Putamen (tissue), 1 donor: ENCODE data around the gene VEGFD.

ENCODE experiments used
- DNase-seq: peaks from one replicate; pipeline ENCODE4 v3.0.0-alpha.2; 2016; ENCODE audit warnings: low spot score

Gene VEGFD, protein sequence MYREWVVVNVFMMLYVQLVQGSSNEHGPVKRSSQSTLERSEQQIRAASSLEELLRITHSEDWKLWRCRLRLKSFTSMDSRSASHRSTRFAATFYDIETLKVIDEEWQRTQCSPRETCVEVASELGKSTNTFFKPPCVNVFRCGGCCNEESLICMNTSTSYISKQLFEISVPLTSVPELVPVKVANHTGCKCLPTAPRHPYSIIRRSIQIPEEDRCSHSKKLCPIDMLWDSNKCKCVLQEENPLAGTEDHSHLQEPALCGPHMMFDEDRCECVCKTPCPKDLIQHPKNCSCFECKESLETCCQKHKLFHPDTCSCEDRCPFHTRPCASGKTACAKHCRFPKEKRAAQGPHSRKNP

DNA sequence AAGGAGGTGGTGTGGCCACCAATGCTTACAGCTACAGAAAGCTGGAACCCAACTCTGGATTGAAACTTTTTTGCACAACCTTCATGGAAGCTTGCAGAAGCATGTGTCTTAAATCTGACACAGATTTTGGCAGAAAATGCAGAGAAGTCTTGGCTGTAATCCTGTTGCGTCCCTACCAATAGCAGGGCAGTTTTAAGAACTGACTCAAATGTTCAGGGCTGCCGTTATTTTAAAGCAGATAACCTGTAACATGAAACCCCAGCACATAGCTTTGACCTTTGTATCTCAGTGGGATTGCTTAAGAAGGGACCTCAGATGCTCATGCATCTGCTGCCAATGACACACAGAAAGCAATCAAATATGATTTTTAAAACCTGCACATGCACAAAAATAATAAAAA is at the start of gene VEGFD:
TSS of gene VEGFD (minus strand) at position 110 of the 400 bp plus-strand sequence. CDS start 467 bp downstream, outside the sequence.
- no peak for DNase-seq

DNA sequence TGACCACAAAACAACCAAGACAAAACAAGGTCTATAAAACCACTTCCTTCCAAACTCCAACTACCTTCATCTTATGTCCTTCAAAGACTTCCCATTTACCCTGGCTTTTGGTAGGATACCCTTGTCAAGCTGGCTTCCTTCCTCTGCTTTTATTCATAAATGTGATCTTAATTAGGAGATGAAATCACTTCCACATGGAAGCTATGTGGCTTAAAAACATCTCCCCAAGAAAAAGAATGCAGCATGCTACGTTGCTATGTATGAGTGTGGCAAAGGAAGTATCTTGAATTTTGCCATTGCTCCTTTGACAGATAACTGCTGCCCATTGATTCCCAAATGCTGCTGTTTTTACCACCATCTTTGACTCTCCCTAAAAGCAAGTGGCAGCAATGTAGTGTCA is 46.4 kb upstream of the VEGFD start:
- DNase-seq, result no peak

DNA sequence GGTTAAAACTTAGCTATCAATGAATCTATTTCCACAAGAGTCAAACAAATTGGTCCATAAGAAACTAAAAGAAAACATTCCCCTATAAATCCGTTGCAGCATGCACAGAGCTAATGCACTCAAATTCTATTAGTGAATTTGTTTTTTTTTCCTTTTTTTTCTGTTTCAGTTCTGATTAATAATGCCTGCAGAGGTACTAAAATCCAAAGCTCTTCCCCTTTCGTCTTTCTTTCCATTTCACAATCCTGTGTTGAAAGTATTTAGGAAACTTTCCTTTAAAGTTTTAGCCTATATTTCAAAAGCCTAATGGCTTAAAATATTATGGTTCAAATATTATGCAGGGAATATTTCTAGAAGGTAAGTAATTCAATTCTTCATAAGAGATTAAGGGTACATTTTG is 45.9 kb upstream of the VEGFD start:
- no peak for DNase-seq

DNA sequence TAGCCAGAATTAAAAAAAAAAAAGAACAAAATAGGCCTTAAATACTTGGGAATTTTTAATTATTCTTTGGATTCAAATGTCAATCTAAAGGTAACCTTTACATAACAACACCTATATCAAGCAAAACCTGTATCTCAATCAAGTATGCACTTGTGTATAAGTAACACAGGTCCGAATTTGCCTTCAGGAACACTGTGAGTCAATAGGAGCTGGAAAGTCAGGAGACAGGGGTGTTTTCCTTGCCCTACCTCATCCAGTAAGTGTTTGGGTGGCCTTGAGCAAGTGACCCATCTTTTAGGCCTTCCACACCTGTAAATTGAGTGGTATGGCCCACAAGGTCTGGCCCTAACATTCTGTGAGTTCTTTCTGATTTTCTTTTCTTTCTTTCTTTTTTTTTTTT is 40.8 kb upstream of the VEGFD start:
- no peak for DNase-seq

DNA sequence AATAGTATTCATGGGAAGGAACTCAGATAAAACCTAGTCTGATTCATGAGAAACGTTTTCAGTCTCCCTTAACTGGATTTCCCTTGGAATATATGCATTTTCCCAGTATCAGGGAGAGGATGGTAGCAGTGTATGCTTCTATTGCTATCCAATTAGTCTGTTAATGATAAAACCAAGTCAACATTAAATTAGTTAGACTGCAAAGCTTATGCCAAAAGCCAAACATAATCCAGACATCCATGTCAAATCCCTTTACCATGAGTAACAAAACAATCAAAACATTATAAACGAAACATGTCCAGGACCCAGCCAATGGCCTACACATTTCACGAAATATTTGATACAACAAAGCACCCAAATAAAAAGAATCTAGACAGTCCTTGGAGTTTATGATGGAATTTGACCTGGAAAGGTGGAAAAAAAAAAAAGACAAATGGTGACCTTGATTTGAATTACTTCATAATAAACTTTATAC is 34.5 kb upstream of the VEGFD start:
- DNase-seq, result no peak

DNA sequence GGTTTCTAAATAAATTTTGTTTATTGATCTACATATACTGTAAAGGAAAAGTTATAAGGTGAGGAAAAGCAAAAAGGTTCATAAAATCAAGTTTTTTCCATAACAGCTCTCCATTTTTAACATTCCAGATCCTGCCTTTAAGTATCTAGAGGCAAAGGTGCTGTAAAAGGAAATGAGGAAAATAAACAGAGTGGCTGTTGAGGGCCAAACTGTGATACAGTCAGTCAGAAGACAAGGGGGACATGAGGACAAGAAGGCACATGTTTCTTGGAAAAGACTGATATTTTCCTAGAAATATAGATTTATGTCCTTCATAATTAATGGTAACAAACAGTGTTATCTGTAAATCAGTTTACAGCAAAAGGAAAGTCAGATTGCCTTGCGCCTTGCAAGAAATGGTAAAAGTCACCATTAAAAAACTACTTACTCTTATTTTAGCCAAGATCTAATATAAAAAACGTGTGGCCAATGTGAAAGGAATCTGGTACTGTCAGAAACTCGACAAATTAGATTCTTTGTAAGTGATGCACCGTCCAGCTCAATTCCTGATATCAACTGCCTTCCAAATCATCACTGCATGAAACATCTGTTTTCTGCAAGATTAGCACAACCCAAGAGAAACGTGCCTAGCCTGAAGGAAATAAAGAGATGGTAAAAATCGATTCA is 34.0 kb upstream of the VEGFD start:
- DNase-seq, result no peak

DNA sequence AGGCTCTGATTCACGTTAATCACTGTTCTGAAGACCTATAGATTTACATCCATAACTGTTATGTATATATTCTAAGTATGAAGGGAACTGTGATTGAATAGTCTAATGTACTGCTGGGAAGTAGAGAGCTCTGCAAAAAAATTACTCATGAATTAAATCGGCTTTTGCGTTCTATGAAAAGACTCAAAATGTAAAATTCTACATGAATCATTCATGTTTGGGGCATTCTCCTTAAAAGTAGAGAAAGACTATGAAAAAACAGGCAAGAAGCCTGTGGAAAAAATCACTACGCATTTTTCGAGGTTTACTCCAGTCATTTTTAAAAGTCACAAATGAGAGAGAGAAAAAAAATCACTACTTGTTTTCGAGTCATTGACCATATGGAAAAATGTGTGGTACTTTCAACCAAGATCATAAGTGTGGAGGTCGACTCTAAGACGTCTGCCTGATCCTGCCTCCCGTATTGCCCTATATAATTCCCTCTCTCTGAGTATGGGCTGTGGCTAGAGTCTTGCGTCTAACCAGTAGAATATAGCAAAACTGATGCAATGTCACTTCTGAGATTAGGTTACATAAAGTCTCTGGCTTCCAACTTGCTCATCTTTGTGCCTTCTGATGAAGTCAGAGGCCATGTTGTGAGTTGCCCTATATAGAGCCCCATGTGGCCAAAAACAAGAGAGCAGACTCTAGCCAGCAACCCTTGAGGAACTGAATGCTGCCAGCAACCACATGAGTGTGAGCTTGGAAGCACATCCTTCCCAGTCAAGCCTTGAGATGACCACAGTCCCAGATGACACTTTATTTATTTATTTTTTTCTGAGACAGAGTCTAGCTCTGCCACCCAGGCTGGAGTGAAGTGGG is 32.1 kb upstream of the VEGFD start:
- no peak for DNase-seq

DNA sequence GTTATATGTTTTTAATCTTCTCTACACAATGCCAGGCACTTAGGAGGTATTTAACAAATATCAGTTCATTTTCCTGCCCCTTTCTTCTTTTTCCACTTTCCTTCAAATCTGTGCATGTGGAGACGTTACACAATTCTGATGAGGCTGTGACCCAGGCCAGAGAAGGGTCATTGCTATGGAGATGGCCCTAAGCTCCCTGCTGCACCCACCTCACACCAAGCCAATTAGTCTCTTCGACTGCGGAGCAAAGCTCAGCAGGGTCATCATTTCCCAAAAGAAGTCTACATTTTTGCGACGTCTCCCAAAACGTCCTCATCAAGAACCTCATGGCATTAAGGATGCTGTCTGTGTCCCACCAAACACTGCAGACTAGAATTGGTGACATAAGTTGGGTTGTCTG is 28.9 kb upstream of the VEGFD start:
- DNase-seq, result no peak

DNA sequence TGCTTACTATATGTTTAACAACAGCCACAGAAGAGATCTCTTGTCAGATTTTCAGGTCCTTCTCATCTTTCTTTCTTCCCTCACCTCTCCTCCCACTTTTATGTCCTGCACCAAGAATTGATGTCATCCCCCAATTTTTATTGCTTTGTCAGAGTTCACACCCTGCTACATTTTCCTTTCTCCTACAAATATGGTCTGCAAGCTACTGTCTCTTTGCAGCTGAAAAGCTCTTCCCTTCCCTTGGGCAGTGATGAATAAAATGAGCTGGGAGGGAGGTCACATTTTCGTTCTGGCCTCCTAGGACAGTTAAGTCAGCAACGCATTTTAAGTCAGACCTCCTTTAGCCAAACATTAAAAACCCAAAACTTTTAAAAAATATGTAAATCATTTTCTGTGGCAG is 26.7 kb upstream of the VEGFD start:
- DNase-seq, result no peak

DNA sequence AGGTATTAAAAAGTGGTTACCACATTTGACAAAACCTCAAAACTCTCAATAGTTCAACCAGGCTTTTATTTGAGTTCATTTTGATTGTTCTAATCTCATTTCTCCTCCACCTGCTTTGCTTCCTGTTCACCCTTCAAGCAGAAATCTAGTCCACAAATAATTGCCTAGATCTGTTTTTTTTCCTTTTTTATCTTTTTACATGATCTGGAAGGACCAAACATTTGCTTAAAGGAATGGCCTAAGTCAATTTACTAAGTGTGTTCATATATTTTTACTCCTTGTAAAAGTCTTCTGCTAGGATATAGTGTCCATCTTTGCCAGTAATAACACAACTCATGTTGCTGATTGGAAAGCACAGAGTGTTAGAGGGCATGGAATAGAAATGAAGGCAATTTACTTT is 26.2 kb upstream of the VEGFD start:
- no peak for DNase-seq

DNA sequence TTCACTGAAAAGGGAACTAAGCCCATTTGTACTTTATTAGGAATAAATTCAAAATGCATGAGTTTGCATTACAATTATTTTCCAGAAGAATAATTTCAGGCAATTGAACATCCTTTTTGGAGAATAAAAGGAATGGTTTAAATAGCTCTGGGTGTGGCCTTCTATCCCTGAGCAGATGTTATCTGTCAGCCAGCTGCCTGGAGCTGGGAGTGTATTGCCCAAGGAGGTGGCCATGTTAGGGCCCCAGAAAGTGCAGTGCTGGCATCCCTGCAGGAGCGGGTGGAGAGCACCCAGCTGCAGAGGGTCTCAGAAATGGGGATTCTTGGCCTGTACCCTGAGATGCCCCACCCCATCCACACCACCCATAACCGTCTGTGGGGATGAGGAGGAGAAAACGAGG is 21.6 kb upstream of the VEGFD start:
- no peak for DNase-seq

DNA sequence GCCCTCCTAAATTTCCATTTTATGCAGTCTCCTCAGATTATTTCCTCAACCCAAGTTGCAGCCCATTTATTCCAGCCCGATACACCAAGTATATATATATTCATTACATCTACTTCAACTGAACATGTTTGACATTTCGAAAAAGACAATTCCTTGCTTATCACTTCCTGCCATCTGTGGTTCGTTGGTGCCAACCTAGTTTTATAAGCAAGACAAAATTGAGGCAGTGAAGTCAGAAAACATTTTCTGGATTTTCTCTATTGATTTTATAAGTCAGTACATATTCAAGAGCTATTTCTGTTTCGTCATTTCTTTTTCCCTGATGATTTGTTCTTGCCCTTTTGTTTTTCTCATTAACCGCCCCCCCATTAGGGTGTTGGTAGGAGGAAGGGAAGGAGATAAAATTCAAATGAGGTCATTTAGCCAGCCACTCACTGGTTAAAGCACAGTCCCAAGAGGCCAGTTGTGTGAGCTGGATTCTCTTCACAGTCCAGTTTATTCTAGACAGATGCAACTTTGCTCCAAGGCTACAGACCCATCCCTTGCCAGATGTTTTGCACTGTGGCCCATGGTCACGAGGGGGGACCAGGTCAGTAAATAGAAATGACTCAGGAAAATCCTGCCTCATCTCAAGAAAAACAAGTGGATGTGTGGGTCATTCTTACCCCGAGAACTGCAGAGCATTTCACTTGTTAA is 20.3 kb upstream of the VEGFD start:
- DNase-seq, result peak; percentile 8

DNA sequence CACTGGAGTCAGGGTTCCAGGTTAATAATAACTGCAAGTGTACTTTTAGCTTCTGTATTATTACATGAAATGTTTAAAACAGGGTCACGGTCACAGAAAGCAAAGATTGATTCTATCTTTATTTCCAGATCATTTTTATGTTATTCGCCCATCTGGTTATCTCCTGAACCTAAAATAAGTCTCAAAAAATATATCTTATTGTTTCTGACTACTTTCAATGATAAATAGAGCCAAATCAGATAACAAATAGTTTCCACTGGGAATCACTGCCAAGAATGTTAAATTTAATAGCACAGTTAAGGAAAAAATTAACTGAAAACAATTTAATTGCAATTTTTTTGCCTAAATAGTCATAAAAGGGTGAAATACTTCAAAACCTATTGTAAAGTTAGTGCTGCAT is 17.2 kb upstream of the VEGFD start:
- DNase-seq, result no peak

DNA sequence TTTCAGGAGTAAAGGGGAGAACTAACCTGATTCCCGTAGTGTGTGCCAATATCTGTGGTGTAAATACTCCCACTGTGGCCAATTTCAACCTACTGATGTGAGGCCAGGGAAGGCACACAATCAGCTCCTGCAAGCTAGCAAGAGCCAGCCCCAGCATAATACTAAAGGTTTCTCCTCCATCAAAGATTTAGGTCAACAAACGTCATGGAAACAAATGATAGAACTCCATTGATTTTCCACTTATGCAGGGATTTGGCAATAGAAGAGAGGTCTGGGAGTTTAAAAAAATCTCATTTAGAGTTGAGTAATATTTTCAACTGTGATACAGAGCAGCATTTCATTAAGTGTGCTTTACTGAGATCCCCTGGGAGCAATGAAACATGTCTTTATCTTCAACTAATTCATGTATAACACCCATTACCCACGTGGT is 15.8 kb upstream of the VEGFD start:
- DNase-seq, result no peak

DNA sequence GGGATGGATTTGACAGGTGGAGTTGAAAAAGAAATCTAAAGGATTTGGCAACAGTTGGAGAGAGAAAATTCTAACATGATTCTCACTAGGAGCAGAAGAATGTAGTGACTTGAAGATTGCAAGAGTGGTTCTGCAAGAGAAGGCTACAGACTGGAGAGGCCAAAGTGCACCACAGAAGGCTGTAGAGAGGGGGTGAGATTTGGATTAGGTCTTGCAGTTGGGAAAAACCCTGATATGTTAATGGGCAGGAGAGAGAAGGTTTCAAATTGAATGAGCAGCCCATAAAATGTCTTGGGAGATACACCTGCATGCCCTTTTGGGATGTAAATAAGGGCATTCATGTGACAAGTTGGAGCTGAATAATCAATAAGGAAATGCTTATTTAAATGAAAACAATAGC is 14.7 kb upstream of the VEGFD start:
- no peak for DNase-seq

DNA sequence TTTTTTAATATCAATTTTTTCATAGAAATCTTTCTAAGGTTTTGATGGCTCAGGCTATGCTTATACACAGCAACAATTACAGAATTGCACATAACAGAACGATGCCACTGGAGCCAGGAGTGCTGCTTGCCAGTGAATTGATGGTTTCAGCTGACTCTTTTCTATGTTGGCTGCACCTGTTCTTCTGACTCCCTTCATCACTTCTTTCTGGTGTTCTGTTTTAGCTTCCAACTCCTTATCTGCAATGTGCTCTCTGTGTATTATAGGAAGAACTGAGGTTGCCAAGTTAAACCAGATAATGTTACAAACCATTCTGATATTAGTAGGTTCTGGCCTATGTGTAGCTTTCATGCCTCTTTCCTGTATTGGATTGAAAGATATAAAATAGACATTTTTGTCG is 11.6 kb upstream of the VEGFD start:
- DNase-seq, result no peak

DNA sequence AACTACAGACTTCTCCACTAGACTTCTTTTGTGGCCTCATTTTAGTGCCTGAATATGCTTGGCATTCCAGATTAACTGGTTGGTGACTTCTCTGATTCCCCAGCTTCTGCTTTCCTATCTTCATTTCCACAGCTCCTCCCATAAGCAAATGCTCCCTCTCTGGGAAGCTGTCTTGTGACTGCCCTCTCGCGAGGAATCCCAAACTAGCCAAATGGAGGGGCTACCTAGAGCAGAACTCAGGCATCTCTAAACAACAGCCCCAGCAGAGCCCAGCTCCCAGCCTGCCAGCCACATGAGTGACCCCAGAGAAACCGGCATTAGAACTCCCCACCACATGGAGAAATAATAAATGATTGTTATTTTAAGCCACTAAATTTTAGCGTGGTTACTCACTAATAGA is 7.6 kb upstream of the VEGFD start:
- no peak for DNase-seq

DNA sequence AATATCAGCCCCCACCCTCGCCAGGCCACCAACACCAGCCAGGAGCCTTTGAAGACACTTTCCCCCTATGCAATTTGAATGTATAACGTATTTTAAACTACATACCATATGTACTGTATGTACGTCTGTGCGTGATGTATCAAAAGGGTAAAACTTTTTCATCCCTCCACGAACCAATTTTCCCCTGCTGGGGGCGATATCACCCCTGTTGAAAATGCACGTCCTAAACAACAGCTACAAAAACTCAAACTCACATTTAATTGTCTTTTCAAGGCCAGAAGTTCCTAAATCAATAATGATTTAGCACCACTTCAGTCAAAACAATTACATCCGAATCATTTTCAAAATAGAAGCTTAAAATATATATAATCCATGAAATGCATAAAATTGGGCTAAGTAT is 1.4 kb downstream of the VEGFD start:
- DNase-seq, result no peak

DNA sequence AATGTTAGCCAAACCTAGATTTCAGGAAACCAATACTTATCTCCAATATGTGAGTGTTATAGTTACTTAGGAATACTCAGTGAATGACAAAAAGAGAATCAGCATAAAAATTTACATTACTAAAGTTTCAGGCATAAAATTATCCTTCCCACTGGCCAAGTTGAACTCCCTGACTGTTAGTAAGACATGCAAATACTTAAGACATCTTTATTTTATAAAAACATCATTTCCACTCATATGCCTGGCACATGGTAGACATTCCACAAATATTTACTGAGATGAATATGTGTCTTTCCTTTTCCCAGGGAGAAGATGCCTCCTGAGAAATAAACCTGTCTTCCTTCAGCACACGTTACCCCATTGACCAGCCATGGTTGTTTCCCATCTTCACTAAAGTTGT is 7.3 kb downstream of the VEGFD start:
- DNase-seq, result no peak

DNA sequence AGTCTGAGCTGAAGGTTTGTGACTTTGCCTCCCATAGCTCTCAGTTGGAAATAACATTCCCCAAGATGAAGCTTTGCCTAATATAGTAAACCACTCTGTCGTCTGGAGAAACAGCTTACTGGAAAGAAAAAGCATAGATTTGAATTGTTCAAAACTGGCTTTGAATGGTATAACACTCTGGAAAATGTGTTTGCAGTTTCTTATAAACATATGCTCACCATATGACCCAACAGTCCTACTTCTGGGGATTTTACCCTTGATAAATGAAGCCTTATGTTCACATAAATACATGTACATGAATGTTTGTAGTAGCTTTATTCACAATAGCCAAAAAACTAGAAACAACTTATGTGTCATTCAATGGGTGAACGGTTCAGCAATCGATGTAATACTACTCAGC is 10.2 kb downstream of the VEGFD start:
- no peak for DNase-seq

DNA sequence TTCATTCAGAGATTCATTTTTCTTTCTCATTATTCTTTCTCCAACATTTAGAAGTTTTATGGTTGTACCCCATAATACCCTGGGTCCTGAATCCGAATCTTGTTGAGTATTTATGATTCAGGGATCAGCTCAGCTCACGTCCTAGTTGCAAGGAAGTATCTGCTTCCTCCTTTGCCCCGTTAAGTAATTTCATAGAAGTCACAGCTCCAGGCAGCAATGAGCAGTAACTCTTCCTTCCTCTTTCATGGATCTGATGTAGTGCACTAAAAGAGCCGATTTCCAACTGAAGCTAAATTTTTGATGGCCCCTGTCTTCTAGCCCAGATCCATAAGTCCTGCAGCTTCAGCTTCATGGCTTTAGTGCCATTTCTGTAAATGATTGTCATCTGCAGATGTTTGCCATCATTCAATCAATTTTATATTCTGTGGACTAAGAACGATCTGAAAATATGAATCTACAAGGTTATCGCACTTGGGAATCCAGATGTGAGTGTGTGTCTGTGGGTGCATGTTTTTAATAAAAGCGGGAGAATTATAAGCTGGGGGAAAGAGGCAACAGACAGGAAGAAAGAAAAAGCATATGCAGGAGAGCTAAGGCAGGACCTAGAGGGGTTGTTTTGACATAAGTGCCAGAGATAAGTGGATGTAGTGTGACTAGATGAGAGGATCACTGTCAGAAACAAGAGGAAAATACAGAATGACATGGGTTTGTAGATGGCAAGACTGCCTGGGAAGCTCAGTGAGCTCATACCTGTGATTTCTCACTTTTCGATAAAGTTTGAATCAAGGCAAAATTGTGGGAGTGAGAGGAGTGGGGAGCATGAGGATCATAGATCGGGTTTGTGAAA is 17.5 kb downstream of the VEGFD start:
- DNase-seq, result no peak
